Body of pancreas (tissue), 4 donors: ENCODE results near the gene MYO5B.

Source experiments
- CTCF ChIP-seq, 7 experiments: fragments of 450-650 bp in 4 of 7; fragments of 200-600 bp in 3 of 7; sonication (generic) in 3 of 7; IDR thresholded peaks; one replicate each; pipeline ENCODE4 v1.5.1; 2016 to 2019; ENCODE audit warnings: antibody characterized with exemption in 7 of 7
- POLR2A ChIP-seq, 3 donors: fragments of 450-650 bp; IDR thresholded peaks; one replicate each; pipeline ENCODE4 v1.6.1; 2016; ENCODE audit warnings: antibody characterized with exemption in 3 of 3, mild to moderate bottlenecking in 2 of 3

- TF ChIP-seq CTCF (IDR thresholded peaks at IDR 0.05) (no peak), POLR2A (IDR thresholded peaks at IDR 0.05) (no peak)
Observed at GRCh38 chr18:49832221-49832647, 362.7 kb downstream of the MYO5B start.
